Activated CD4-positive, CD25-positive, alpha-beta regulatory T cell treated with anti-CD3 and anti-CD28 coated beads, Interleukin-2, amount 50 U/mL, for 16 hours (primary cell): ENCODE data around the gene KCNH5.

Experiments
- DNase-seq: peaks from one replicate; pipeline ENCODE4 v3.0.0-alpha.2; 2020; ENCODE audit warnings: low read depth, low spot score

KCNH5 gene

GRCh38 chr14:63045234-63045611, at the start of gene KCNH5:
KCNH5 (minus strand) TSS chr14:63045458; CDS start chr14:63045186, 272 bp downstream.
- DNase-seq: no peak

DNA sequence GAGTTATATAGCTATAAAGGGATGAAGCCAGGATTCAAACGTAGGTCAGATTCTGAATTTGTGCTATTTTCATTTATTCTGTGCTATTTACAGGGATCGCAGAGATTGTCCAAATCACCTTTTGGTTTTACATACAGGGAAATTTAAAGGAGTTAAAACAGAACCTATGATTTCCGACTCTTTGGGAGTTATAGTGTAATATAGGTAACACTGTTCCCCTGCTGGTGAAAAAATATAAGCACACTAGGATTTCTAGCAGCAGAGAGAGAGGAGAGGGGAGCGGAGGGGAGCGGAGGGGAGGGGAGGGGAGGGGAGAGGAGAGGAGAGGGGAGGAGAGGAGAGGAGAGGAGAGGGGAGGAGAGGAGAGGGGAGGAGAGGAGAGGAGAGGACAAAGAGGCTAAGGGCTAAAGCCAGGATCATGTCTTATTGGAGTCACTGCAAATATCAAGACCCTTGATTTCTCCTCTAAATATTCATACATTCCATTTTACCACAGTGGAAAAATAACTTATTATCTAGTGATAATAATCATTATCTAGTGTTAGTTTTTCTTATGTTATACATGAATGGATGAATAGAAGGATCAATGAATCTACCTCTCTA, 46.2 kb upstream of the KCNH5 start:
- DNase-seq: no peak

DNA sequence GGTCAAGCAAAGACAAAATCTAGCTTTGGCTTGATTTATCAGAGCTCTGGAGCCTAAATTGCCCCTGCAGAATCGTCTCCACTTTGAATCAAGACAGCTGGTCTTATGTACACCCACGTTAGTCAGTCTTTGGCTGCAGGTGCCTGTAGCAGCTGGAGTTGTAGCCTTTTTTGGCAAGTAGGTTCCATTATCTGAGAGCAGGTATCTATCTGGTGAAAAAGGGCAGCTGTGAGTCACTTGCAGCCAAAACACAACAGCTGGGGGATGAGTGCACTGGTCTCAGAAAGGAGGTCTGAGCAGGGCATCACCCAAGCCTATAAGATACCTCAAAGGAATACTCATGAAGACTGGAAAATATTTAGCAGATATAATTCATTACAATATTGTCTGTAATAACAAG, 43.6 kb upstream of the KCNH5 start:
- no peak for DNase-seq

DNA sequence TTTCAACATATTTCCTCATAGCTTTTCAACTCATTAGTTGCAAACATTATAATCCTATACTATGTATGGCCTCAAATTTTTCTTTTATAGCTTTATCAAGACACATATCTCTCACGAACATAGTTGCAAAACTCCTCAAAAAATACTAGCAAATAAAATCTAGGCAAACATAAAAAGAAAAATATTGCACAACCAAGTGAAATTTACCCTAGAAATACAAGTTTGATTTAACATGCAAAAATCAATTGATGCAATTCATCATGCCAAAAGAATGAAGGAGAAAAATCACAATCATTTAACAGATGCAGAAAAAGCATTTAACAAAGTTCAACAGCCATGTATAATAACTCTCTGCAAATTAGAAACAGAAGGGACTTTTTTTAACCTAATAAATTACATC, 33.3 kb upstream of the KCNH5 start:
- no peak for DNase-seq

DNA sequence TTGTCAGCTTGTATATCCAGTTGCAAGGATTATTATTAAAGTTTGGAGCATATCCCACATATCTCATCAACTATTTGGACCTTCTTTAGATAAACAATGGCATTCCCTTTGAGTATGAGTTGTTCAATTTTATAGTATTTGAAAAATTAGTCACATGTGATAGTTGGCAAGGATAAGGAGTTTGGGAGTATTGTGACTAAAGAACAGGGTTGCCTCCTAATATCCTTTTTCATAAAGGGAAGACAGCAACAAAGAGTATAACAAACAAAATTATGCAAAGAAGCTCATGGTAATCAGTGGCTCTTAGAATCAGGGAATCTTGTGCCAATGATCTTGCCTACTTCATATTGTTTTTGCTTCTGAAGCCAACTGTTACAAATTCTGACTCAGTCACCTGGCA, 31.2 kb upstream of the KCNH5 start:
- DNase-seq: no peak

DNA sequence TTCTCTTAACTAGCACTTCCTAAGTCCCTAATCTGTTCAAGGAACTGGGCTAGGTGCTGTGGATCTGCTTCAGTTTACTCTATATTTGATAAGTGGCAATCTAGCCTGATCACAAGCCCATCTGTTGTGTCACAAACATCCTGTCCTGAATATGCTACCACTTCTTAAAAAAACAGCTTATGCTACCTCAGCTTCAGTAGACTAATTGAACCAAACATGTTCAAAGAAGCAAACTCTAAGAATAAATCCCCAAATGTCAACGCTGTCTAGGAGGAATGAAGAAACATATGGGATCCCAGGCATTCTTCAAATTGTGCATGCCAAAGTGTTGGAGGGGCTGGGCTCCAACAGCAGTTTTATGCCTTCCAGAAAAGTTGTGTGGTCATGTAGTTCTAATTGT, 10.4 kb upstream of the KCNH5 start:
- no peak for DNase-seq

DNA sequence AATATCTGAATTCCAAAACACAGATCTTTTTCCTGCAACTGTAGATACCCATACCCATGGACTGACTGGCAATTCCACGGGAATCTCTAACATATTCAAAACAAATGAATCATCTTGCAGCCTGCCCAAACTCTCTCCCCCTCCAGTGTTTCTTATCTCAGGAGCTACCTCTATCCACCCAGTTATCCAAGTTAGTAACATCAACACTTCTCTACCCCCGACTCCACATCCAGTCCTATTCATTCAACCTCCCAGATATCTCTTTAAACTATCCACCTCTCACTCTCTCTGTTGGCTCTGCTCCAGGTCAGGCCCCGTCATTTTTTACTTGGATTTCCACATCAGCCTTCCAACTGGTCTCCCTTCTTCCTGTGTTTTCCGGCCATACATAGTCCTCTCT, 6.7 kb upstream of the KCNH5 start:
- DNase-seq: no peak

- DNase-seq: no peak
Observed at GRCh38 chr14:63051301-63051700, 6.0 kb upstream of the KCNH5 start.

DNA sequence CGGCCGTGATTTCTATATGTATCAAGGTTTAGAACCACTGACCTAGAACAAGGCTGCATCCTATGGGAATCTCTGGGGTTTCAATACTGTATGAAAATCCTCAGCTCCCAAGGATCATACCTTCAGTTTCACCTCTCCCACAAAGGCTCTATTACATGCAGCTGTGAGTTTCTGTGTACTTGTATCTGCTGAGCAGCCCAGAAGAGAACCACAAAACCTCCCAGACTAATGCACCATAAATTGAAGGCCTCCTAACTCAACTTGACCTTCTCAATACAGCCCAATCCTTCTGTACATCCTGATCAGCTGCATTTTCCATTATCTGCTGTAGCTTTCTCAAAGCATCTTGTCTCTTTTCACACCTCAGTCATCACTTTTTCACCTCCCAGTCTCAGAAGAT, 5.4 kb upstream of the KCNH5 start:
- no peak for DNase-seq

GRCh38 chr14:63046339-63047268, 1.3 kb upstream of the KCNH5 start:
- no peak for DNase-seq

DNA sequence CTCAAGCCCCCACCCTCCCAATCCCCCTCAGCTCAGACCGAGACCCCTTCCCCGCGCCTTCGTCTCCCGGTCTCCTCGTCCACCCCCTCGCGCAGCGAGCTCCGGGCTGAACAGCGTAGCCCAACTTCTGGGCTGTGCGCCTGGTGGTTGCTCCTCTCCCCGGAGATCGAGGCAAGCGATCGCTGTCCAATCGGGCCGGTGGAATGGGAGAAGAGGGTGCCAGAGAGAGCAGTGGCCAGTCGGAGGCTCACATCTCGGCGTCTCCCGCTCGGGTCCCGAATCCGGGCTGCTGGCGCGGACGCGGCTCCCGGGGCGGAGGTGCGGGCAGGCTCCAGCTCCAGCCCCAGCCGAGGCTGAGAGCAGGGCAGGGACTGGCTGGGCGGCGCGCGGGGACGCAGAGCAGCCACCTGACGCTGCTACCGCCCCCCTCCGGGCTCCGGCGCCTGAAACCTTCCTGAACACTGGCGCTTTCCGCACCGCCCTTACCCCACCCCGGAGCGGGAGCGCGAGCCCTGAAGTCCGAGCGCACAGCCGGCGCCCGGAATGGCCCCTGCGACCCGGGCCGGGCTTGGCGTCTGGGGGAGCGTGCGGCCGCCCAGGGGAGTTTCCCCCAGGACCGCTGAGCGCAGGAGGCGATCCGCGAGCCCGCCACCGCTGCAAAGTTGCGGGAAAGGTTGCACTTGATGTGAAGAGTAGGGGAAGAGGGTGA, 508 bp upstream of the KCNH5 start:
- no peak for DNase-seq

DNA sequence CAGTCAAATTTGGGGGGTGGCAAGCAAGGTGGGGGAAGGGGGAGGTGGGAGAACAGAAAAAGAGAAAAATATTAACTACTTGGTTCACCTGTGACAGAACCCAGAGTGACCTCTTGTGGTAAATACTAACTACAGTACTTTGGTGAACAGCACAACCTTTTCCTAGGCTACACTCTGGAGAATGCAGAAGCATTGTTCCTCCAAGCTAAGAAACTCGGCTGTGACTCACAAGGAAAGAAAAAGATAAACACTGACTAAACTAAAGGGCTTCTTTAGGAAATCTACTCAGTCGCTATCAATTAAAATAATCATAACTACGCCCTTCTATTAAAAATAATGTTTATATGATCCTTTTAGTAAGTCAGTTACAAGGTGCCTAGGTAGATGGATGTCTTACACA, 5.4 kb downstream of the KCNH5 start:
- DNase-seq: no peak

DNA sequence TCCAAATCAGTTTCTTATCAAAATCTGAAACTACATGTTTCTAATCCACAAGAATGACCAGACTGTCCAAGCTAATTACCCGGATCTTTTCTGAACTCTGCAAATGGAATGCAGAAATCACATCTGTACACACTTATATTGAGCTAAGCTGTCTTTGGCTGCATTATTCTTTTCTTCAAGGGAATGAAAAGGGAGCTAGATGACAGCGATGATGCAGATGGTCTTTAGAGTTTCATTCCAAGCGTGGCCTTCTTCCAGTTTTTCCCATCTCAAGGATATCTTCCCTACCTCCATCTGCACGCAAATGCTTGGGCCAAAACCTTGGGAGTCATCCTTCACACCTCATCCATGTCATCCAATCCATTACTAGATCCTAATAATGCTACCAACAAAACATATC, 12.6 kb downstream of the KCNH5 start:
- no peak for DNase-seq

DNA sequence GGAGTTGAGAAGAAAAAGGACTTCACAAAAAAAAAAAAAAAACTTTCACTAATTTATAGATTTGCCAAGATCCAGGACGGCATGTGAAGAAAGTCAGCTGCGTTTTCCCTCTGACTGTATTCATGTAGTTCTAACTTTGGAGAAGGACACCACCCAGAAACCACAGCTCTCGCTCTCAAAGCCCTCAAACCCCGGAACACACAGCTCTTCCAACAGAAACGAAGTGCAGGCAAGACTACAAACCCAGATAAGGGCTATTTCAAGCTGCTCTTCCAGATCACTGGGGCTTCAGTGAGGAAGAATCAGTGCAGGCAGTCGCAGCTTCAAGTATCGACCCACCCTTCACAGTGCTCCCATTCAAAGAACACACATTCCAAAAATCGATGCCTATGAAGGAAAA, 13.2 kb downstream of the KCNH5 start:
- no peak for DNase-seq

DNA sequence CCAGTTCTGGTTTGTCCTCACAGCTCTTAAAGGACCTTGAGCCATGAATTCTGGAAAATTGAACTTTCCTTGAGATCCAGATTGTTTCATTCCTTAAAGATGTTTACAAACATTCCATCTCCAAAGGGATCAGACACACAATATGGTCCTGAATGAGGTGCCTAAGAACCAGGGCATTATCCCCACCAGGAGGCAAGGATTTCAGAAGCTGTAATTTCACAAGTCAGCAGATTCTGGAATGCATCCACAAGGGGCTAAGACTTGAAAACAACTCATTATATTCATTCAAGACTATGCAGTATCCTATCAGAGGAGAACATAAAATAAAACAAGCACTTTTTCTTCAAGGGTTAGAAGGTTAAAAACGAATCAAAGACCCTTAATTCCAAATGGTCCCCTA, 15.1 kb downstream of the KCNH5 start:
- DNase-seq: no peak

GRCh38 chr14:63027719-63028118, 17.5 kb downstream of the KCNH5 start:
- DNase-seq: no peak

- DNase-seq: no peak
Observed at GRCh38 chr14:63026491-63026890, 18.8 kb downstream of the KCNH5 start.

- DNase-seq: no peak
Observed at GRCh38 chr14:63014621-63015020, 30.6 kb downstream of the KCNH5 start.

DNA sequence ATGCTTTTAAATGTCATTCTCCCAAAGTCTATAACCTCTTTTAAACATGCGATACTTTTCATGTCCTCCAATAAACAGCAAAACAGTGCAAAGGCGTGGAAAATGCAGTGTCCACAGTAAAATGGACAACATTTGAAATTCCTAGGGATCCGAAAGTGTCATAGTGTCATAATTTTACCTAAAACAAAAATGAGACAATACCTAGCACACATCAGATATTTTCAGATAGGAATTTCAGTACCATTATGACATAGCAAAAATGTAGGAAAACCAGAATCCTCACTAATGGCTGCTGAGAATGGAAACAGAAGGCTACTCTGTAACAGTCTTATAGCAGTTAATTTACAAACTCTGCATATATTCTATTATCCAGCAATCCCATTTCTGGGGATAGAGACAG, 33.1 kb downstream of the KCNH5 start:
- DNase-seq: no peak

DNA sequence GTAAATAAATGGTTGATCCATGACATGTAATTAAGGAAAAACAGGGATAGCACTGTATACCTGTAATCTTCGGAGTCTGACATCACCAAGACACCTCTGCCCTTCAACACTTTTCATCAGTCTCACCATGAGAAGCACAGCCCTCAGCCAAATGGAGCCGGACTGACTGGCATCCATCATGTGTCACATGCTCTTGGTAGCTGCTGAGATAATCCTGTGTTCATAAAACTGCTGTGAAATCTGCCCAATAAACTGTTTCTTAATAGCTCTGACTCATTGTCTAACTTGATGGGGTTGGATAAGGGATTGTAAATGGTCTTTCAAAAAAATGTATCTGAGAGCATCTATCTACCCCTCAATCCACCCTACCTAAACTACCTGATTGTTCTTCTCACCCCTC, 33.6 kb downstream of the KCNH5 start:
- DNase-seq: no peak

- no peak for DNase-seq
Observed at GRCh38 chr14:63009495-63009894, 35.8 kb downstream of the KCNH5 start.

GRCh38 chr14:63006531-63006930, 38.7 kb downstream of the KCNH5 start:
- DNase-seq: no peak

- DNase-seq: no peak
Observed at GRCh38 chr14:62994096-62994495, 51.2 kb downstream of the KCNH5 start.
